Stimulated activated CD4-positive, alpha-beta T cell treated with anti-CD3 and anti-CD28 coated beads, TNF-alpha, amount 100 ng/mL, for 48 hours (primary cell): ENCODE data around the gene ANLN.
A peak's percentile ranks its signal among the peaks of the same experiment; 100 is the strongest.
"Not testable (repeated sequence)": the region's sequence is repeated elsewhere in the genome, so short reads cannot be mapped to it uniquely, and the experiment has no call there.

Experiments used
- DNase-seq, 3 donors: peaks; one replicate each; pipeline ENCODE4 v3.0.0-alpha.2; 2020; ENCODE audit warnings: low read depth in 3 of 3

ANLN gene

GRCh38 chr7:36462551-36463137 is 73.0 kb downstream of the ANLN start:
- DNase-seq, result no peak

GRCh38 chr7:36464271-36464670 is 74.6 kb downstream of the ANLN start:
- DNase-seq, result no peak

GRCh38 chr7:36466001-36466400 is 76.3 kb downstream of the ANLN start:
- not testable (repeated sequence) for DNase-seq

GRCh38 chr7:36468370-36469101 is 78.9 kb downstream of the ANLN start:
- DNase-seq, result no peak

GRCh38 chr7:36469236-36469635 is 79.6 kb downstream of the ANLN start:
- DNase-seq, result no peak

GRCh38 chr7:36472141-36472729 is 82.6 kb downstream of the ANLN start:
- no peak for DNase-seq

- DNase-seq, result peak in 2 of 3 donors; percentile 16 to 25
These were observed 84.0 kb downstream of the ANLN start for GRCh38 chr7:36473454-36474282.

- peak in 1 of 3 donors; percentile 8 for DNase-seq
These were observed 84.8 kb downstream of the ANLN start for GRCh38 chr7:36474283-36475010.

- no peak for DNase-seq
These were observed 85.3 kb downstream of the ANLN start for GRCh38 chr7:36475011-36475342.

- peak in 2 of 3 donors; percentile 2 to 32 for DNase-seq
These were observed 85.7 kb downstream of the ANLN start for GRCh38 chr7:36475381-36475780.

- DNase-seq, result no peak
These were observed 89.1 kb downstream of the ANLN start for GRCh38 chr7:36478745-36479144.

GRCh38 chr7:36483853-36484252 is 94.2 kb downstream of the ANLN start:
- DNase-seq, result not testable (repeated sequence)

- no peak for DNase-seq
These were observed 94.6 kb downstream of the ANLN start for GRCh38 chr7:36484265-36484664.

GRCh38 chr7:36486336-36486735 is 96.7 kb downstream of the ANLN start:
- DNase-seq, result no peak

- DNase-seq, result no peak
These were observed 98.2 kb downstream of the ANLN start for GRCh38 chr7:36487756-36488336.

- not testable (repeated sequence) for DNase-seq
These were observed 99.0 kb downstream of the ANLN start for GRCh38 chr7:36488672-36489071.

GRCh38 chr7:36490419-36490830 is 100.8 kb downstream of the ANLN start:
- no peak for DNase-seq

- no peak for DNase-seq
These were observed 101.7 kb downstream of the ANLN start for GRCh38 chr7:36491317-36491716.

GRCh38 chr7:36496576-36496975 is 106.9 kb downstream of the ANLN start:
- DNase-seq, result no peak

- DNase-seq, result not testable (repeated sequence)
These were observed 107.5 kb downstream of the ANLN start for GRCh38 chr7:36497176-36497575.

GRCh38 chr7:36497775-36498174 is 108.1 kb downstream of the ANLN start:
- no peak for DNase-seq
